ENCODE measurements around the gene UPF2.

DNA sequence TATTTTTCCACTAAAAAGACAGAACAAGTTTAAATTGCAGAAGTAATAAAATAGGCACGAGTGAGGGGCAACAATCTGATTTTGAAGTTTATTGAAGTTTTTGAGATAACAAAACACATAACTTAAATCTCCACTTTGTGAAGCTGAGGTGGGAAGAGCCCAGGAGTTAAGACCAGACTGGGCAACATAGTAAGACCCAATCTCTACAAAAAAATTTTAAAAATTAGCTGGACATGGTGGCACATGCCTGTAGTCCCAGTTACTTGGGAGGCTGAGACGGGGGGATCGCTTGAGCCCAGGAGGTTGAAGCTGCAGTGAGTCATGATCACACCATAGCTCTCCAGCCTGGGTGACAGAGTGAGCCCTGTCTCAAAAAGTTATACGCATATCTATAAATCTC lies 11.2 kb downstream of the UPF2 start:
- TF ChIP-seq GATA3 (IDR thresholded peaks at IDR 0.05; ENCODE audit: low read depth, low read length), result no peak
- no peak for TF ChIP-seq GATA2 (IDR thresholded peaks at IDR 0.05; ENCODE audit: low read depth, low read length)

Data from SH-SY5Y (cell line).